GM19238 (cell line): ENCODE results near the gene PAGE3.

Source experiments
- DNase-seq: peaks from one replicate; pipeline ENCODE4 v3.0.0; 2011; ENCODE audit warnings: low spot score; ENCODE audit not compliant: insufficient read length

The PAGE3 gene, protein sequence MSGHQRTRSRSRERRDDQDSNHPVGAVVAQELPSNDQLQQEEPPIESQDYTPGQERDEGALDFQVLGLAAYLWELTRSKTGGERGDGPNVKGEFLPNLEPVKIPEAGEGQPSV

DNA sequence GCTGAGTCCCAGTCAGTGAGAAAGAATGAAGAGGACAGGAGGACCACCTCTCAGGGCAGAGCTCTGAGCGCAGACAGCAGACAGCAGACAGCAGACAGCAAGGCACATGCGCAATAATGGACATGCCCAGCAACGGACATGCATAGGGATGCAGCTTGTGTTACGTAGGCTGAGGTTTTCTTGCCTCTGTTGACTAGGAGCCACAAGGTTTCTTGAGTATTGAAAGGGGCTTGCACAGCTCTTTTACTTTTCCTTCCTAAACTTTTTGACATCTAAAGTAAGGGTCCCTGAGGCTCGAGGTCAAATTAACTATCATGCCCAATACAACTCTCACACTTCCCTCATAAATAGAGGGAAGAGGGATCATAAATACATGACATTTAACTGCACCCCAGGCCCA lies at the start of gene PAGE3:
Gene PAGE3, minus strand, starts transcription at position 101 of the 400 bp plus-strand sequence. CDS start 1,013 bp downstream, outside the sequence.
- no peak for DNase-seq

DNA sequence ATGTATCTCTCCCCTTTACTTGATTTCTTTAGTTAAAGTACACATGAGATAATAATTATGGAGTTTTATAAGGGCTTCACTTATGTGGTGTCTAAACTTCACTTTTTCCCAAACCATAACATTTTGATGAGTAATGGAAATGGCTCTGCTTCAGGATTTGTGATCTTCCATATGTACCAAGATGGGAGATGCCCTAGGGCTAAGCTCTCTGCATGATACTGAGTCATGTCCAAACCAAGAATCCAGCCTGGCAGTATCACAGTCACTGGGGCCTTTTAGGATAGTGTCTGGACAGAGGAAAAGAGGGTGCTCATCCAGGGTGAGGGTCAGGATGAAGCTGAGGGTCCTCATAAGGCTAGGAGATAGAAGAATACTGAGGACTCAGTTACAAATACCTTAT lies 47.9 kb upstream of the PAGE3 start:
- no peak for DNase-seq

DNA sequence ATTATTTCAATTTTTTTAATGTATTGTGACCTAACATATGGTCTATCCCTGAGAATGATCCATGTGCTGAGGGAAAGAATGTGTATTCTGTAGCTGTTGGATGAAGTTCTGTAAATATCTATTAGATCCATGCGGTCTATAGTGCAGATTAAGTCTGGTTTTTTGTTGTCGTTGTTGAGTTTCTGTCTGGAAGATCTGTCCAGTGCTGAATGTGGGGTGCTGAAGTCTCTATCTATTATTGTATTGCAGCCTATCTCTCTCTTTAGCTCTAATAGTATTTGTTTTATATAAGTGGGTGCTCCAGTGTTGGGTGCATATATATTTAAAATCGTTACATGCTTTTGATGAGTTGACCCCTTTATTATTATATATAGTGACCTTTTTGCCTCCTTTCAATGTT lies 26.2 kb upstream of the PAGE3 start:
- no peak for DNase-seq

DNA sequence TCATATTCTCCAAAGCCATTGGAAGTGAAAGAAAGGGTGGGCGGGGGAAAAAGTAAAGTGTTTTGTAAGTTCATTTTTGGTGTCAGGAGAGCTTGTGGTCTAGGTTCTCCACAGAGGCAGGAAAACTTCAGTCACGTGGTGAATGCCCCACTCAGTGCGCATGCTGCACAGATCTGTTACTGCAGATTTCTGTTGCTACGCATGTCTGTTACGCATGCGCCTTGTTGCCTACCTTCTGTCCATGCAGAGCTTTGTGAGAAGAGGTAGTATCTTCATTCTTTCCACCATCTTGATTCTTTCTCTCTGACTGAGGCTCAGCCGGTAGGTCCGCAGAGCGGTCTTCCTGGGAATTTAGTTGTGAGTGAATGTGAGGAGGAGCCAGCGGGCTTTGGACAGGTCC lies 15.1 kb upstream of the PAGE3 start:
- no peak for DNase-seq

DNA sequence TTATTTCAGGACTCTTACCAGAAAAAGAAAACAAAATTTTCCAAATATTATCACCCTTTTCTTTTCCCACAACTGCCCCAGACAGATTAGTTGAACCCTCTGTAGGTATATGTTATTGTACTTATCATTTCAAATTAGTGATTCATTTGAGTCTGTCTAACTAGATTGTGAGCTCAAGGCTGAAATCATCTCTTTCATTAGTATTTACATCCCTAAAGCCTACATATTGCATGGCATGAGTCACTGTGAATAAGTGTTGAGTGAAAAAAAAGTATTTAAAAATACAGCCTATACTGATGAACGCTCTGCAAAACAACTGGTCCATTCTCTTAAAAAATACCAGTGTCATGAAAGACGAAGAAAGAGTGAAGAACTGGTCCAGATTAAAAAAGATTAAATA lies 3.9 kb downstream of the PAGE3 start:
- DNase-seq: no peak

DNA sequence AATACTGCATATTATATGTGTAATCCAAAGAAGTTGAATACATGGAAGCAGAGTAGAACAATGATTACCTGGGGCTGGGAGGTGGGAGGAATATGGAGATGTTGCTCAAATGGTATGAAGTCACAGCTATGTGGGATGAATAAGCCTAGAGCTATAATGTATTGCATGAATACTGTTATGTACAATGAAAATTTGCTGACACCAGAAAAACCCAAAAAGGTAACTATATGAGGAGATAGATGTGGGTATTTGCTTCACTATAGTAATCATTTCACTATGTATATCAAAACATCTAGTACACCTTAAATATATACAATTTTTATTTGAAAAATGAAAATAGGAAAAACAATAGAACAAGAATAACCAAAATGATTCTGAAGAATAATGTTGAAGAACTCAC lies 11.2 kb downstream of the PAGE3 start:
- DNase-seq: no peak

DNA sequence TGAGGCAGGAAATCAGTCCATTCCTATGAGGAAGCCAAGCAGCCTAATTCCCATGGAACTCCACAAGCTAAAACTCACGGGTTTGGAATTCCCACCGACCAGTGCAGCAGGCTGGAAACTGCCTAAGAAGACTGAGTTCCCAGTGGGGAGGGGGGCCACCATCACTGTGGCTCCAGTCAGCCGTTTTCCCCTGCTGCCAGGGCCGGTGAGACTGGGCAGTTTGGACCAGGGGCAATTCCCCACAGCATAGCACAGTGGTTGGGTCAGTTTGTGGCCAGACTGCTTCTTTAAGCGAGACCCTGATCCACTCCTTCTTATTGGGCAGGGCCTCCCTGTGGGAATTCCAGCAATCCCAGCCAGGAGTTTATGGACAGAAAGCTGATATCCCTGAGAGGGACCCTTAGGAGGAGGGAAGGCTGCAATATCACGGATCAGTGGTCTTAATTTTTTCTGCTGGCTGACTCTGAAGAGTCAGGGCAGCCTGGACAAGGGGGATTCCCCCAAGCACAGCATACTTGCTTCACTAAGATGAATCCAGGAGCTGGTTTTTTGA lies 23.9 kb downstream of the PAGE3 start:
- no peak for DNase-seq

DNA sequence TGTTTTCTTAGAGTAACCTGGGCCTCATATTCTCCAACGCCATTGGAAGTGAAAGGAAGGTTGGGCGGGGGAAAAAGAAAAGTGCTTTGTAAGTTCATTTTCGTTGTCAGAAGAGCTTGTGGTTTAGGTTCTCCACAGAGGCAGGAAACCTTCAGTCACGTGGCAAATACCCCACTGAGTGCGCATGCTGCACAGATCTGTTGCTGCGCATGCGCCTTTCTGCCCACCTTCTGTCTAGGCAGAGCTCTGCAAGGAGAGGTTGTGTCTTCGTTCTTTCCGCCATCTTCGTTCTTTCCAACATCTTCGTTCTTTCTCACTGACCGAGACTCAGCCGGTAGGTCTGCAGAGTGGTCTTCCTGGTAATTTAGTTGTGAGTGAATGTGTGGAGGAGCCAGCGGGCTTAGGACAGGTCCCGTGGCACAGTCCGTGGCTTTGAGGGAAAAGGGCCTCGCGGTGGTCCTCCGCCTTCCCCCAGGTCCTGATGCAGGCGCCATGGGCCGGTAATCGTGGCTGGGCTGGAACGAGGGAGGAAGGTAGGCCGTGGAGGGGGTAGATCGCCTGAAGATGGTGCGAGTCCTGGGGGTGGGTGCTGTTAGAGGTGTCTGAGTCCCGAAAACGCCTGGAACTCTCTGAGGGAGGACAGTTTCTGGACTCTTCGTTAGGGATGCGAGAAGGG lies 44.5 kb downstream of the PAGE3 start, which contains the start of gene PAGE5:
Gene PAGE5, plus strand, starts transcription at position 228 of the 676 bp plus-strand sequence. CDS start 1,037 bp downstream, outside the sequence.
- no peak for DNase-seq

DNA sequence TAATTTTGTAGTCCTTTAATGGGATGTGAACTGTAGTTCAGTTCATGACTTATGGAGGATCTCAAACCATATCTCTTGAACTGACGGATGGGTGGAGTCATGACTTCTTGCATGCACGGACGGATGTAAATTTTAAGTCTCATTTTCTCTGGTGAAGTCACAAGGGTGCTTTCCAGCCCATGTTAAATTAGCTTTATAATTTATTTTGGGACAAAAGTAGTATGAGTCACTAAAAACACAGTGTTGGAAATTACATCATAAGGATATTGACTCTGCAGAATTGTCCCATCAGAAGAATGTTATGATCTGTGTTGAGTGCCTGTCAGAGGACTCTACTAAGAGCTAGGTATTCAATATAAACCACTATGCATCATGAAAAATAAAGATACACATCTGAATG lies 51.3 kb downstream of the PAGE3 start:
- DNase-seq: no peak

DNA sequence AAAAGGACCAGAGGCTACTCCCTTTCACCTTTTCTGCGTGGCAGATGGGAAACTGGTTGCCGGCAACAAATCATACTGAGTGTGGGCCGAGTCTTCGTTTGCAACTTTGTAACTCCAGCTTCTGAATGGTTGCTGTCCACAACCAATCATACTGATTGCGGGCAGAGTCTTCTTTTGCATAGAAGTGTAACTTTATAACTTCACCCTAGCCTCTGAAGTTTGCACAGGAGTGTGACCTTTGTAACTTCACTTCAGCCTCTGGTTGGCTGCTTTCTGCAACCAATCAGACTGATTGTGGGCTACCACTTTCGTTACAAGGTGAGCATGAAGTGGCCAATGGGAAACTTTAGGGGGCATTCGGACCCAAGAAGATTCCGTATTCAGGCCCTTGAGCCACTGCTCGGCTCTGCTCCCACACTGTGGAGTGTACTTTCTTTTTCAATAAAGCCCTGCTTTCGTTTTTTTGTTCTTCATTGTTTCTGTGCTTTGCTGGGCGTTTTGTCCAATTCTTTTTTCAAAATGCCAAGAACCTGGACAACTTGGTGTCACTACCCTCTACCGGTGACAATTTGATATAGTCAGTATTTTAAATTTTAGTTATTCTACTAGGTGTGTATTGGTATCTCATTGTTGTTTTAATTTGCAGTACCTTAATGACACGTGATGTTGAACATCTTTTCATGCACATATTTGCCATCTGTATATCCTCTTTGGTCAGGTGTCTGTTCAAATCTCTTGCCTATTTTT lies 53.6 kb downstream of the PAGE3 start:
- no peak for DNase-seq
